Fibroblast of upper back skin (primary cell): ENCODE data around the gene AGPAT2.

ENCODE experiments used
- DNase-seq: peaks from one replicate; pipeline ENCODE4 v3.0.0-alpha.2; 2013

The AGPAT2 gene

DNA sequence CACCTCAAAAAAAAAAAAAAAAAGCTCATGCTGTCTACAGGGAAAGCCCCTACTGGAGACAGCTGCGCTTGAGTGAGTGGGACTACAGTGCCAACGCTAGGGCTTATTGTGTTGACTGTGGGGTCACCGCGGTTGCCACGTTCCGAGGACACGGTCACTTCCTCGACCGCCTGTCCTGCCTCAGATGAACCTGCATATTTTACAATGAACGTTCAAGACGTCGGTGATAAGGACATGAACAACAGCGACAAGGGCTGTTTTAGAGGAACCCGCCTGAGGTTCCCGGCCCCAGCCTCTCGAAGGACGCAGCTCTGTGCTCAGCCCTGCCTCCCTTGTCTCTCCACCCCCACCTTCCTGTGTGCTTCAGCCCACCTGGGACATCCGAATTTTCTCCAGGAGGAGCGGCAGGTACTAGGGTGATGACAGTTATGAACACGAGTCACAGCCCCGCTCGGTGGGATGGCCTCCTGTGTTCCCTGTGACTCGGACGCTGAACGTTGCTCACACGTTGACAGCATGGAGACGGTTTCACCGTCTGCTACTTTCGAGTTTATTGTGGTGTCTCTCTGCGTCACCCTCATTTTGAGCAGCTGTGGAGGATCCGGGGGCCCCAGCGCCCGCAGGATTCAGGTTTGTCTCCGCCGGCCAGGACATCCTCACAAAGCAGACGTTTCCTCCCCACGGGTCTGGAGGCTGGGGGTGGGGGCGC is 13.9 kb upstream of the AGPAT2 start:
- DNase-seq: no peak

- DNase-seq: peak; percentile 47
Measured at GRCh38 chr9:136700304-136700703, 13.0 kb upstream of the AGPAT2 start.

GRCh38 chr9:136698635-136699246 is 11.5 kb upstream of the AGPAT2 start:
- no peak for DNase-seq

DNA sequence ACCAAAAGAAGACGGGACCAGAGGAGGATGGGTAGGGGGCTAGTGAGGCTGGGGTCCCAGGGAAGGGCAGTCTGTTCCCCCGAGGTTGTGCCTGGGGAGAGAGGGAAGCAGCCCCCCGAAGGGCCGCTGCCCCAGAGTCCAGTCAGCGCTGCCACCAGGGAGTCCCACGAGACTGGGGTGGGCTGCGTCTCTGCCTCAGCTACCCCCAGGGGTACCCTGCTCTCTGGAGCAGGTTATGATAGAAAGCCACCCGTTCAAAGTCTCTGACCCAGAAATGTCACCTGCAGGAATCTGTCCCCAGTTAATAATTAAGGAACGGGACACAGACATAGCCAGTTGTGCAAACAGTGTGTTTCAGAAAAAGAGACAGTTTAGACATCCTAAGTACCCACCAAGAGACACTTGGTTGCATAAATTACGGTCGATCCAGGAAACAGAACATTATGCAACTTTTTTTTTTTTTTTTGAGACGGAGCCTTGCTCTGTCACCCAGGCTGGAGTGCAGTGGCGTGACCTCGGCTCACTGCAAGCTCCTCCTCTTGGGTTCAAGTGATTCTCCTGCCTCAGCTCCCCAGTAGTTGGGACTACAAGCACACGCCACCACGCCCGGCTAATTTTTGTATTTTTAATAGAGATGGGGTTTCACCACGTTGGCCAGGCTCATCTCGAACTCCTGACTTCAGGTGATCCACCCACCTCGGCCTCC is 10.7 kb upstream of the AGPAT2 start:
- DNase-seq: no peak

DNA sequence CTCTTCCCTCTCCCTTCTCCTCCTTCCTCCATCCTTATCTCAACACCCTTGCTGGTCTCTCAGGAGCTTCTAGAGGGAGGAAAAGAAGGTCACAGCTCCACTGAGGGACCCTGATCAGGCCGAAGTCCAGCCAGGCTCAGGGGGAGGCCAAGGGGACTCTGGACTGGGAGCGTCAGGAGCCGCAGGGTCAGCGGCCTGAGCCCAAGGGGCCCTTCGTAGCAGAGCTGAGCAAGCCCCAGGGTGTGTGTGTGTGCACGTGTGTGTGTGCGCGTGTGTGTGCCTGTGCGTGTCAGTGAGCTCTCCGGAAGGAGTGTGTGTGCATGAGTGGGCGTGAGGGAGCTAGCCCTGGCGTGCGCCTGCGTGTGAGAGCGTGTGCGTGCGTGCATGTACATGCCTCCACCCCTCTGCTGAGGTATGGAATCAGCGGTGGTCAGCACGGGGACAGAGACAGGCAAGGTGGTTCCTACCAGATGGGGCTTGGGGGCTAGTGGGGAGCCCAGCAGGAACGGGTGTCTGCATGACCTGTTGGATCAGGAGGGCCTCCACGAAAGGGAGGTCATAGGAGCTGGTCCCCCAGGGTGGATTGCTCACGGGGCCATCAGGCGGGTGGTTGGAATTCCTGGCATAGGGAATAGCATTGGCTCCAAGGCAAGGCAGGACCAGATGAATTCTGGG is 10.0 kb upstream of the AGPAT2 start:
- DNase-seq: no peak

DNA sequence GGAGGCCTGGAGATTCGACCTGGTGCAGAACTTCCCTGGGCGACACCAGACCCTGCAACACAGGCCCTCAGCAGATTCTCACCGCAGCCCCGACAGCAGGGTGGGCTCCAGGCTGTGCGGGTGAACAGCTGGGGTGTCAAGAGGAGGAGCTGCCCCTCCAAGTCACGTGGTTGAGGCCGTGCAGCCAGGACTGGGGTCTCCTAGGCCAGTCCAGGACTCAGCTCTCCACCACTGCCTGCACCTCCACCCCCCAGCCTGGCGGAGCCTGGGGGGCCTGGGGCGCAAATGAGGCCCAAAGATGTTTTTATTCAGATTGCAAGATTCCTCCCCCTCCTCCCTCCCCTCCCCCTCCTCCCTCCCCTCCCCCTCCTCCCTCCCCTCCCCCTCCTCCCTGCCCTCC is 9.2 kb upstream of the AGPAT2 start:
- DNase-seq: no peak

DNA sequence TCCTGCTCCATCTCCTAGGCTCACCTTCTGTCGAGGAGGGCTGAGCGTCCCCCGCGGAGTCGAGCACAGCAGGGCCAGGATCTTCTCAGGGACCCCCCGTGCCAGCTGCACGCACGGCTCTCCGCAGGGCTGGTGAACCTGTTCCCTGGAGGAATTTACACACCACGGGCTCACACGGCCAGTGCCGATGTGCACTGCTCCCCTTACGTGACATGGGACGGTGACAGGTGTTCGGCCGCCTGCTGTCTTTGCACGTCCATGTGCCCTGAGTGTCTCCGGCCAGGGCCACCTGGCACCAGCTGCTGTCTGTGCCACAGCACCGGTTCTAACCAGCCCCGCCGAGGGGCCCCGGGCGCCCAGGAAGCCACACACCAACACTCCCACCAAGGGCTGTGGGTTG is 8.7 kb upstream of the AGPAT2 start:
- DNase-seq: no peak

GRCh38 chr9:136695435-136695895 is 8.2 kb upstream of the AGPAT2 start:
- DNase-seq: no peak

GRCh38 chr9:136694872-136695247 is 7.6 kb upstream of the AGPAT2 start:
- no peak for DNase-seq

DNA sequence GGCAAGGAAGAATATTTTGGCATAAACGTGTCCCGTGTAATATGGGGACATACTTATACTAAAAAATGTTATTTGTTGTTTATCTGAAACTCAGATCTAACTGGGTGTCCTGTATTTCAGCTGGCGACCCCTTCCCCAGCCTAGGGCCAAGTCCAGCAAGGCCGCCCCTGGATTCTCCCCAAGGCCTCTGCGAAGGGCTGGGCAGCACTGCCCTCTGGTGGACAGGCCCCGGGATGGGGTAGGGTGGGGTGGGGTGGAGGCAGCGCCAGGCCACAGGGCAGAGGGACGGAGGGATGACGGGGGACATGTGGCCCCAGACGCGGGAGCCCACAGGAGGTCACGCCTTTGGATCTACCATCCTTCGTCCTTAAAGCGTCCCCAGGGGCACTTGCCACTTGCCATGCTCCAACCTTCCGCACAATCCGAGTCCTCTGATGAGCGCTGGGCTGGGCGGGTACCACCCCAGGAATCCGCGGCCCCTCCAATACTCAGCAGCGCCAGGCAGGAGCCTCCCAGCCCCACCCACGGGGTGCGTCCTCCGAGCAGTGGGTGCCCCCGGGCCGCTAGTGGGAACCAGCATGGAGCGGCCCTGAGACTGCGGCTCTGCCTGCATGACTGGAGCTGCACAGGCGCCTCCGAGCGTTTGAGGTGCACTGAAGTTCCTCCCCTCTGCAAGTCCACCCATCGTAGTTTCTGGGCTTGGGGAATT is 7.1 kb upstream of the AGPAT2 start:
- DNase-seq: no peak

GRCh38 chr9:136693490-136694162 is 6.4 kb upstream of the AGPAT2 start:
- no peak for DNase-seq

DNA sequence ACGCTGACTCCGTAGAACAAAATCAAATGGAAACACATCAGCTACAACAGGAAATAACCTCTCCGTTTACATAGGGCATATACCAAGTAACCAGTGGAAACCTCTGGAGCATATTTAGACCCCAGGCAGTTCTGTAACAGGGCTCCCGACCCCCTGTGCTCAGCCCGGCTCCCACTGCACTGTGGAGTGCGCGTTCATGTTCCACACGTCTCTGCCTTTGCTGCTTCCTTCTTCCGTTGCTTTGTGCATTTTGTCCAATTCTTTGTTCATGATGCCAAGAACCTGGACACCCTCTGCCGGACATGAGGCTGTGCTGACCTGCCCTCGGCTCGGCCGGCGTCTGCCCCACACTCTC is 5.9 kb upstream of the AGPAT2 start:
- no peak for DNase-seq

GRCh38 chr9:136692185-136693134 is 5.2 kb upstream of the AGPAT2 start:
- DNase-seq: no peak

DNA sequence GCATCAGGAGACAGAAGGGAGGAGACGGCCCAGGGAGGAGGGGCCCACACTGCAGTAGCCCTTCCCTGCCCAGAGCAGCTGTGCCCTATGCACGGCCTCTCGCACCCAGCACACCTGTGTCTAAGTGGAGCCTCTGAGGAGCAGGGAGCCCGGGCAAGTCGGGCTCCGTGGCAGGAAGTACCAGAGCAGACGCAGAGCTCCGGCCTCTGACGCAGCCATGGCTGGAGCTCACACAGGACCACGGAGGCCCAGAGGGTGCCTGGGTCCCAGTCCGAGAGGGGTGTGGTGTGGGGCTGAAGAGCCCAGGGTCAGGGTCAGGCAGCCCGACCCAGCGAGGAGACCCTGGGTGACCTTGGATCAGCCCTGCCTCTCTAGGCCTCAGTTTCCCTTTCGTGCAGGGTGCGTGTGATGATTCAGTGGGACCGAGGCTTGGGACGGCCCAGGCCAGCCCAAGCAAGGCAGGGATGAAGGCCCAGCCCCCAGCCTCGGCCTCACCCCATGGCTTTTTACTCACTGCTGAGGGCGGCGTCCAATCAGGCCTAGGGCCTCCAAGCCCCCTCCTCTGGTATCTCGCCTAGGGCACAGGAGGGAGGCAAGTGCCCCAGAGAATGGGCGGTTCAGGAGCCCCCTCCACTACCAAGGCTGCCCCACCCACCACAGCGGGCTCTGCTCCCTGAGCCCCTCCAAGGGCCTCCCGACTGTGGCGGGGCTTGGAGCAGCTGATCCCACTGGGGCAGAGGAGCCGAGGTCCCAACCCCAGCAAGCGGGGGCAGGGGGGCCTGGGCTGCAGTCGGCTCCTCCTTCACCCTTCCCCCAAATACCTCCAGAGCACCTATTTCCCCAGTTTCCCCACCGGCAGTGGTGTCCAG is 4.3 kb upstream of the AGPAT2 start:
- no peak for DNase-seq

DNA sequence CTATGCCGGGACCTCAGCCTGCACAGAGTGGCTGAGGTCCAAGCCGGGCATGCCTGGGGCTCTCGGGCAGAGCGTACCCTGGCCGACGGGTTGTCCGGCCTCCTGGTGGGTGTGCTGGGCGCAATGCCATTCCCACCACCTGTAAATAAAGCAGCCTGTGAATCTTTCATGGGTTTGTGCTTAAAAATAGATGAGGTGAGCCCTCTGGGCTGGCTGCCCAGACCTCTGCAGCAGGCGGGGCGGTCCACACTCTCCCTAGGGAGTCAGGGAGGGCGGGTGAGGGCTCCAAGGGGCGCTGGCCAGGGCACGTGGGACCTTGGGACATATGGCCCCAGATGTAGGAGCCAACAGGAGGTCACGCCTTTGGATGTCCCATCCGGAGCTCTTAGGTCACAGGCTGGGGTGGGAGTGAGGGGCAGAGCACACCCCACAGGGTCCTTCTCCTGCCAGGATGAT is 3.6 kb upstream of the AGPAT2 start:
- DNase-seq: no peak

DNA sequence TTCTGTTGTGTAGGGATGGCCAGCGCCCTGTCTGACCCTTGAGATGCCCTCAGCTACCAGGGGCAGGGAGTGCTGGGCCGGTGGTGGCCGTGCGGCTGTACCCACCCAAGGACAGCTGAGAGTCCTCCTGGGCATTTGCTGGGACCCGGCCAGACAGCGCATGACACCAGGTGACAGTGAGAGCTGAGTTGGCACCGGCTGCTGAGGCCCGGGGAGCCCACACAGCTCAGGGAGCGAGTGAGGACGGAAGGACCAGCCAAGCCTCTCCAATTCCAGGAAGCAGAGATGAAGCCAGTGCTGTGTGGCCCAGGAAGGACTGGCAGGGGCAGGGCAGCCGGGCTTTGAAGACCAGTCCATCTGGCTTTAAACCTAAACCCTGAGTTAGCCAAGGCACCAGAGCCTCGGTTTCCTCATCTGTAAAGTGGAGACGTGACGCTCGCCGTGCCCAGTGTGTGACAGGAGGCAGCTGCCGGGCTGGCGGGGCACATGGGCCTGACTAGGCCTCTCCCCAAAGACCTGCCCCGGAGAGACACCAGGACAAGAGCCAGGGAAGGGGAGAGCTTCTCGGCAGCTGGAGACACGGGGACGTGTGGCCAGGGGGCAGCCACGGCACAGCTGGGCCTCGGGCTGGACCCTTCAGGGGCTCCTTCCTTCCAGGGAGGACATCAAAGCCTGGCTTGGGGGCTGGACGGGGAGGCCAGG is 3.0 kb upstream of the AGPAT2 start:
- no peak for DNase-seq

DNA sequence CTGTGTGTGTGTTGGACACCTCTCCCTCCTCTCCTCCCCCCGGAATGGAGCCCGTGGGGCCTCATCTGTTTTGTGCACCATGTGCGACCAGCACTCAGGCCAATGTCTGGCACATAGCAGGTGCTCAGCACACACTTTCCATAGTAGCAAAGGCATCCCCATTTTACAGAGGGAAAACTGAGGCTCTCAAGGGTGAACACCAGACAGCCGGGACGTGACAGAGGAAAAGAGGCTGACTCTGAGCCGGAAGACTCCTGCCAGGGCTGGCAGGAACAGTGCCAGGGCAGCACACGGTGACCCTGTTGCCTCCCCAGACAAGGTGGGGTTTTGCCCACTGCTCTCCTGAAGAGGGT is 1.8 kb upstream of the AGPAT2 start:
- no peak for DNase-seq

GRCh38 chr9:136688274-136689107 is 1.2 kb upstream of the AGPAT2 start:
- no peak for DNase-seq
